Stimulated activated CD4-positive, alpha-beta T cell treated with anti-CD3 and anti-CD28 coated beads, Interleukin-4, amount 100 ng/mL, for 4 hours (primary cell): ENCODE results near the gene PADI2.
"Not testable (repeated sequence)": the region's sequence is repeated elsewhere in the genome, so short reads cannot be mapped to it uniquely, and the experiment has no call there.

Source experiments
- DNase-seq, 2 experiments: peaks; one replicate each; pipeline ENCODE4 v3.0.0-alpha.2; 2020

Gene PADI2

GRCh38 chr1:17080880-17081279 is 38.4 kb downstream of the PADI2 start:
- DNase-seq = no peak

GRCh38 chr1:17080085-17080759 is 39.0 kb downstream of the PADI2 start:
- DNase-seq = no peak

- DNase-seq = no peak
Measured at GRCh38 chr1:17078991-17079868, 40.0 kb downstream of the PADI2 start.

- no peak for DNase-seq
Measured at GRCh38 chr1:17075470-17076255, 43.6 kb downstream of the PADI2 start.

- DNase-seq = no peak
Measured at GRCh38 chr1:17071794-17072193, 47.5 kb downstream of the PADI2 start.

- no peak for DNase-seq
Measured at GRCh38 chr1:17070163-17070525, 49.1 kb downstream of the PADI2 start.

- no peak for DNase-seq
Measured at GRCh38 chr1:17069452-17070162, 49.6 kb downstream of the PADI2 start.

GRCh38 chr1:17068789-17069188 is 50.5 kb downstream of the PADI2 start:
- no peak for DNase-seq

GRCh38 chr1:17067465-17068240 is 51.6 kb downstream of the PADI2 start:
- DNase-seq = no peak

GRCh38 chr1:17067069-17067426 is 52.2 kb downstream of the PADI2 start:
- DNase-seq = no peak

- no peak for DNase-seq
Measured at GRCh38 chr1:17066361-17067068, 52.7 kb downstream of the PADI2 start.

GRCh38 chr1:17065666-17066065 is 53.6 kb downstream of the PADI2 start:
- DNase-seq = no peak

GRCh38 chr1:17062751-17063150 is 56.5 kb downstream of the PADI2 start:
- DNase-seq = not testable (repeated sequence)

GRCh38 chr1:17061892-17062291 is 57.4 kb downstream of the PADI2 start:
- DNase-seq = no peak

GRCh38 chr1:17061486-17061885 is 57.8 kb downstream of the PADI2 start:
- no peak for DNase-seq

- no peak for DNase-seq
Measured at GRCh38 chr1:17060306-17060749, 58.9 kb downstream of the PADI2 start.

- DNase-seq = peak; percentile 5 to 10
Measured at GRCh38 chr1:17059391-17060305, 59.6 kb downstream of the PADI2 start.

GRCh38 chr1:17056551-17056950 is 62.7 kb downstream of the PADI2 start:
- no peak for DNase-seq

GRCh38 chr1:17055801-17056200 is 63.5 kb downstream of the PADI2 start:
- DNase-seq = no peak
